Measurements from ENCODE around the gene ADARB1. TPM values are rescaled to one million over a fixed set of nuclear protein-coding genes. Genes with fewer than 3 reads are reported as not detected.

Gene ADARB1
- total RNA-seq, 1 experiment from 2014 or later = 31.9 TPM

GRCh38 chr21:45069085-45069484 is 5.3 kb upstream of the ADARB1 start:
- no peaks in the 10 kb centered on the region for H3K27me3 ChIP-seq (replicated peaks; ENCODE audit: insufficient read depth, low read depth, low read length, poor library complexity)
- DNase-seq (ENCODE audit: low spot score) = no peak
- H3K27ac ChIP-seq (ENCODE audit: low read depth, low read length, poor library complexity, severe bottlenecking) = no peak overlapping the region
- TF ChIP-seq EZH2 (IDR thresholded peaks at IDR 0.05; ENCODE audit: borderline replicate concordance, low read depth, low read length, poor library complexity, severe bottlenecking) = no peak
- no peak for TF ChIP-seq CTCF (conservative IDR thresholded peaks at IDR 0.05; ENCODE audit: low read depth, low read length)
- intact Hi-C loops (cut with micrococcal nuclease; ENCODE audit: unreplicated experiment) = no loop called here
- H3K4me3 ChIP-seq (ENCODE audit: low read depth, low read length, poor library complexity, severe bottlenecking) = no peak overlapping the region
- H3K36me3 ChIP-seq (ENCODE audit: insufficient read depth, low read length, poor library complexity, severe bottlenecking) = no peaks in the 10 kb centered on the region
- no TSS peak for BruUV-seq (replicated peaks)
- H3K9me3 ChIP-seq (ENCODE audit: low read depth, low read length, poor library complexity, severe bottlenecking) = no peaks in the 10 kb centered on the region
- POLR2A ChIA-PET (ENCODE audit: low non-redundant PET) = interaction anchor here (0.7 kb wide), 1 partner anchor 9 kb away, joined by 3 read pairs; no protein-coding TSS in a partner anchor
- CTCF ChIA-PET = no interaction called here
- H3K4me1 ChIP-seq (ENCODE audit: insufficient read depth, low read length, poor library complexity, severe bottlenecking) = no peaks in the 10 kb centered on the region

GRCh38 chr21:45069711-45070110 is 4.7 kb upstream of the ADARB1 start:
- no peaks in the 10 kb centered on the region for H3K27me3 ChIP-seq (replicated peaks; ENCODE audit: insufficient read depth, low read depth, low read length, poor library complexity)
- H3K27ac ChIP-seq (ENCODE audit: low read depth, low read length, poor library complexity, severe bottlenecking) = no peak overlapping the region
- H3K36me3 ChIP-seq (ENCODE audit: insufficient read depth, low read length, poor library complexity, severe bottlenecking) = no peaks in the 10 kb centered on the region
- BruUV-seq (replicated peaks) = no TSS peak
- POLR2A ChIA-PET (ENCODE audit: low non-redundant PET) = interaction anchor here (0.7 kb wide), 1 partner anchor 10 kb away, joined by 3 read pairs; no protein-coding TSS in a partner anchor
- no peak overlapping the region for H3K4me3 ChIP-seq (ENCODE audit: low read depth, low read length, poor library complexity, severe bottlenecking)
- intact Hi-C loops (cut with micrococcal nuclease; ENCODE audit: unreplicated experiment) = no loop called here
- CTCF ChIA-PET = no interaction called here
- TF ChIP-seq CTCF (conservative IDR thresholded peaks at IDR 0.05; ENCODE audit: low read depth, low read length) (no peak), EZH2 (IDR thresholded peaks at IDR 0.05; ENCODE audit: borderline replicate concordance, low read depth, low read length, poor library complexity, severe bottlenecking) (no peak)
- H3K4me1 ChIP-seq (ENCODE audit: insufficient read depth, low read length, poor library complexity, severe bottlenecking) = no peaks in the 10 kb centered on the region
- H3K9me3 ChIP-seq (ENCODE audit: low read depth, low read length, poor library complexity, severe bottlenecking) = no peaks in the 10 kb centered on the region
- DNase-seq (ENCODE audit: low spot score) = no peak

- Histone ChIP-seq H3K27me3 (replicated peaks; ENCODE audit: insufficient read depth, low read depth, low read length, poor library complexity) (no peaks in the 10 kb centered on the region), H3K4me1 (ENCODE audit: insufficient read depth, low read length, poor library complexity, severe bottlenecking) (peaks cover 8% of the 10 kb centered on the region), H3K36me3 (ENCODE audit: insufficient read depth, low read length, poor library complexity, severe bottlenecking) (no peaks in the 10 kb centered on the region), H3K4me3 (ENCODE audit: low read depth, low read length, poor library complexity, severe bottlenecking) (no peak overlapping the region), H3K27ac (ENCODE audit: low read depth, low read length, poor library complexity, severe bottlenecking) (no peak overlapping the region), H3K9me3 (ENCODE audit: low read depth, low read length, poor library complexity, severe bottlenecking) (no peaks in the 10 kb centered on the region)
- CTCF ChIA-PET = no interaction called here
- no TSS peak for BruUV-seq (replicated peaks)
- intact Hi-C loops (cut with micrococcal nuclease; ENCODE audit: unreplicated experiment) = no loop called here
- POLR2A ChIA-PET (ENCODE audit: low non-redundant PET) = no interaction called here
- TF ChIP-seq EZH2 (IDR thresholded peaks at IDR 0.05; ENCODE audit: borderline replicate concordance, low read depth, low read length, poor library complexity, severe bottlenecking) = no peak
- TF ChIP-seq CTCF (conservative IDR thresholded peaks at IDR 0.05; ENCODE audit: low read depth, low read length) = no peak
- no peak for DNase-seq (ENCODE audit: low spot score)
Measured at GRCh38 chr21:45071078-45071873, 3.1 kb upstream of the ADARB1 start.
